ENCODE results near the gene NKAIN4. TPM values are rescaled to one million over a fixed set of nuclear protein-coding genes. Genes with fewer than 3 reads are reported as not detected.

Gene NKAIN4
- total and polyA plus RNA-seq, 2 donors (not counting 1 experiment from before 2014, with no cell fraction given), result not detected

DNA sequence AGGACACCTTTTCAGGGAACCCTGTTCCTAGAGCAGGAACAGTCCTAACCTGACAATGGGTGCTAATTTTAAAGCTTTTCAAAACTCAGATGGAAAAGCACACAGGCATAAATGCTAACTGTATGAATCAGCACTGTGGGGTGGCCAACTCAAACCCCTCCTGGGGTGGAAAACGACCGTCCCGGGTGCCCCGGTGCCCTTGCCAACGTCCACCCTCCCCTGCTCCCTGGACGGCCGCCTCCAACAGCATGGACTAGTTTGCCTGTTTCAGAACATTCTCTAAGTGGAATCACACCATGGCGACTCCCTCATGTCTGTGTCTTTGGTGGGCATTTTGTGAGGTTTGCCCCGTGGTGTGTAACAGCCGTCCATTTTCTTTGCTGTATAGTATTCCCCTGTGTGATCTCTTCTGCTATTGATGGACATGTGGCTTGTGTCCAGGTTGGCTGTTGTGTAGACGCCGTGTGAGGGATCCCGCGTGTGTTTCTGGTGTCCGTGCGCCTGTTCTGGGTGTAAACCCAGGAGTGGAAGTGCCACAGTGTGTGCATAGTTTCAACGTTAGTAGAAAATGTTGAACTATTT, 44.6 kb upstream of the NKAIN4 start:
- no peak overlapping the region for H3K4me3 Mint-ChIP-seq
- no peak for ATAC-seq (ENCODE audit: low read depth)
- POLR2A ChIA-PET, result no interaction called here

More for the DNA sequence above, 44.6 kb upstream of the NKAIN4 start:
- Histone ChIP-seq H3K9ac (ENCODE audit: low read length) (no peak overlapping the region), H3K27me3 (replicated peaks in 1 of 4; ENCODE audit: control extremely low read depth in 1 of 4, control insufficient read depth in 3 of 4, insufficient read depth in 4 of 4, low read length in 3 of 4) (peaks cover 0 to 36% (median 1%) of the 10 kb centered on the region in 4 experiments), H3K4me3 (ENCODE audit: control extremely low read depth in 1 of 5, extremely low read depth in 1 of 5, insufficient read depth in 1 of 5, low read depth in 2 of 5, low read length in 4 of 5) (no peak overlapping the region), H3K36me3 (replicated peaks in 1 of 2; ENCODE audit: control extremely low read depth in 1 of 2, control insufficient read depth in 1 of 2, extremely low read depth in 1 of 2, insufficient read depth in 2 of 2, low read length in 1 of 2) (no peaks in the 10 kb centered on the region), H4K20me1 (ENCODE audit: control insufficient read depth, insufficient read depth, low read length, poor library complexity, severe bottlenecking) (no peaks in the 10 kb centered on the region), H2AFZ (ENCODE audit: insufficient read depth, low read depth, low read length, poor library complexity, severe bottlenecking) (no peak overlapping the region), H3K4me1 (ENCODE audit: control insufficient read depth in 2 of 2, insufficient read depth in 2 of 2, low read length in 2 of 2) (no peaks in the 10 kb centered on the region), H3K79me2 (ENCODE audit: control insufficient read depth, insufficient read depth, low read length) (no peaks in the 10 kb centered on the region), H3K27ac (ENCODE audit: low read length in 2 of 2) (no peak overlapping the region), H3K4me2 (replicated peaks; ENCODE audit: low read depth, low read length, poor library complexity, severe bottlenecking) (no peak overlapping the region), H3K9me3 (ENCODE audit: control extremely low read depth in 1 of 3, control insufficient read depth in 2 of 3, insufficient read depth in 1 of 3, low read length in 2 of 3) (peaks cover 0 to 22% (median 4%) of the 10 kb centered on the region in 3 donors)
- Mint-ChIP-seq H3K27me3 (peaks cover 39% of the 10 kb centered on the region), H3K4me1 (no peaks in the 10 kb centered on the region), H3K27ac (no peak overlapping the region), H3K9me3 (ENCODE audit: insufficient read depth) (peaks cover 5% of the 10 kb centered on the region)
- WGBS (ENCODE audit: insufficient coverage), result 93% methylated on average over 17 of the region's 17 CpGs
- DNase-seq, result no peak
- CTCF ChIA-PET, result no interaction called here
- TF ChIP-seq EZH2 (IDR thresholded peaks at IDR 0.05; ENCODE audit: borderline replicate concordance, insufficient read depth, low read depth, low read length, poor library complexity, severe bottlenecking), result no peak
- TF ChIP-seq CTCF (IDR thresholded peaks at IDR 0.05), result no peak
- intact Hi-C loops (cut with micrococcal nuclease), result no loop called here
